Hepatocyte (in vitro differentiated cells): ENCODE results near the gene GRAMD1A. TPM values are rescaled to one million over a fixed set of nuclear protein-coding genes. Genes with fewer than 3 reads are reported as not detected.
"Not testable (repeated sequence)": the region's sequence is repeated elsewhere in the genome, so short reads cannot be mapped to it uniquely, and the experiment has no call there.

Experiments
- DNase-seq: peaks from one replicate; pipeline ENCODE4 v3.0.0-alpha.2; 2016; ENCODE audit warnings: low spot score
- H2AFZ ChIP-seq: fragments of 200-600 bp; sonication (generic); 2 replicates; pipeline ENCODE4 v1.6.0; 2016; ENCODE audit warnings: antibody characterized with exemption, mild to moderate bottlenecking
- H3K27ac ChIP-seq: fragments of 200-600 bp; sonication (generic); 2 replicates; pipeline ENCODE4 v1.5.1; 2016; ENCODE audit warnings: mild to moderate bottlenecking
- H3K27me3 ChIP-seq: fragments of 200-600 bp; sonication (generic); 2 replicates; pipeline ENCODE4 v1.6.1; 2016
- H3K36me3 ChIP-seq: fragments of 200-600 bp; sonication (generic); replicated peaks from 2 replicates; pipeline ENCODE4 v1.5.1; 2016; ENCODE audit warnings: low read depth; ENCODE audit not compliant: insufficient read depth
- H3K4me1 ChIP-seq: fragments of 200-600 bp; sonication (generic); 2 replicates; pipeline ENCODE4 v1.5.1; 2016; ENCODE audit warnings: mild to moderate bottlenecking, moderate library complexity; ENCODE audit not compliant: insufficient read depth
- H3K4me2 ChIP-seq: fragments of 200-600 bp; sonication (generic); 2 replicates; pipeline ENCODE4 v1.6.0; 2016
- H3K4me3 ChIP-seq: fragments of 200-600 bp; sonication (generic); 2 replicates; pipeline ENCODE4 v1.5.1; 2016; ENCODE audit warnings: mild to moderate bottlenecking
- H3K79me2 ChIP-seq: fragments of 200-600 bp; sonication (generic); 2 replicates; pipeline ENCODE4 v1.6.0; 2017; ENCODE audit warnings: mild to moderate bottlenecking
- H3K9me2 ChIP-seq: fragments of 200-600 bp; sonication (generic); replicated peaks from 2 replicates; pipeline ENCODE4 v1.6.0; 2017; ENCODE audit warnings: mild to moderate bottlenecking; ENCODE audit not compliant: insufficient read depth
- H3K9me3 ChIP-seq: fragments of 200-600 bp; sonication (generic); 2 replicates; pipeline ENCODE4 v1.5.1; 2016; ENCODE audit warnings: low read depth, mild to moderate bottlenecking
- H4K20me1 ChIP-seq: fragments of 200-600 bp; sonication (generic); 2 replicates; pipeline ENCODE4 v1.6.0; 2016; ENCODE audit warnings: mild to moderate bottlenecking; ENCODE audit not compliant: insufficient read depth, poor library complexity, severe bottlenecking
- EZH2 ChIP-seq: fragments of 200-600 bp; sonication (generic); IDR thresholded peaks from 2 replicates; pipeline ENCODE4 v1.6.1; 2016; ENCODE audit warnings: antibody characterized with exemption, mild to moderate bottlenecking, borderline replicate concordance
- EZH2phosphoT487 ChIP-seq: fragments of 200-600 bp; sonication (generic); IDR thresholded peaks from one replicate; pipeline ENCODE4 v1.6.1; 2018; ENCODE audit warnings: antibody characterized with exemption, mild to moderate bottlenecking, low read depth, moderate library complexity; ENCODE audit not compliant: unreplicated experiment, severe bottlenecking
- WGBS: methylation state at CpG from one replicate; pipeline ENCODE4 v1.1.6; 2016; ENCODE audit warnings: low lambda C conversion rate; ENCODE audit errors: missing lambda C conversion rate; 5-methylcytosine and 5-hydroxymethylcytosine counted together
- polyA plus RNA-seq: library from polyadenylated mRNA; unstranded; fragments of >200 nt; fragmentation: Nextera tagmentation; extraction: Ambion mirVana; gene quantifications from 2 replicates; pipeline ENCODE4 v1.2.1, GENCODE V29; 2016
- total RNA-seq: library from RNA; depleted of rRNA; stranded (reverse); fragments of >200 nt; gene quantifications from 2 replicates; pipeline ENCODE4 v1.2.3, GENCODE V29; 2014
- TF ChIP-seq, protein P1 (sequence below): fragments of 200-600 bp; sonication (generic); IDR thresholded peaks from 2 replicates; pipeline ENCODE4 v1.5.1; 2016; ENCODE audit warnings: antibody characterized with exemption, mild to moderate bottlenecking; ENCODE audit not compliant: poor library complexity

The GRAMD1A gene
- total and polyA plus RNA-seq, 2 experiments from 2014 or later = 34.8 to 92.4 TPM

DNA sequence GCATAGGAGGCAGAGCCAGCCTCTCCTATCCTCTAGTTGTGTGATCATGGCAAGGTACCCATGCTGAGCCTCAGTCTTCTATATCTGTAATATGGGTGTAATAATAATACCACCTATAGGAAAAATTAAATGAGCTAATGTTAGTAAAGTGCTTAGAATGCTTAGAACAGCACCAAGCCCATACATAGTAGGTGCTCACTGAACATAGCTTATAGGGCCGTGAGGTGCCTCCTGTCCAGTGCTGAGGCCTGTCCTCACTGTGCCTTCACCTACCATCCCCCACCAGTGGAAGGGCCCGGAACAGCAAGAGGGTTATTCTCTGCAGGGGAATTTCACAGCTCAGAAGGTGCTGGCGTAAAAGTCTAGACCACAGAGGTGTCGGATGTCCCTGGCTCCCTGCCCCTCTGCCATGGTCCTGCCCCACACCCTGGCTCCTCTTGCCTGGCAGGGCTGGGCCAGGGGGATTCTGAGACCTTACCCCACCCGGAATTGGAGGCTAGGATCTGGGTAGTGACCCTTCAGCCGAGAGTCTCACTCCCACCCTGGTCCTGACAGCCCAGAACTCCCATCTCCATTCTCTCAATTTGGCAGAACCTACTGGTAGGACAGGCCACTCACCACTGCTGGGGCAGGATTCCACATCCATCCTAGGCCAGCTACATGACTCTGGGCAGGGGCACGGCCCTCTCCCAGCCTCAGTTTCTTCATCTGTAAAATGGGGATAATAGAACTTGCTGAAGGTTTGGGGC, 27.9 kb downstream of the GRAMD1A start:
- TF ChIP-seq EZH2 (no peak), EZH2phosphoT487 (no peak)
- TF ChIP-seq, protein P1, sequence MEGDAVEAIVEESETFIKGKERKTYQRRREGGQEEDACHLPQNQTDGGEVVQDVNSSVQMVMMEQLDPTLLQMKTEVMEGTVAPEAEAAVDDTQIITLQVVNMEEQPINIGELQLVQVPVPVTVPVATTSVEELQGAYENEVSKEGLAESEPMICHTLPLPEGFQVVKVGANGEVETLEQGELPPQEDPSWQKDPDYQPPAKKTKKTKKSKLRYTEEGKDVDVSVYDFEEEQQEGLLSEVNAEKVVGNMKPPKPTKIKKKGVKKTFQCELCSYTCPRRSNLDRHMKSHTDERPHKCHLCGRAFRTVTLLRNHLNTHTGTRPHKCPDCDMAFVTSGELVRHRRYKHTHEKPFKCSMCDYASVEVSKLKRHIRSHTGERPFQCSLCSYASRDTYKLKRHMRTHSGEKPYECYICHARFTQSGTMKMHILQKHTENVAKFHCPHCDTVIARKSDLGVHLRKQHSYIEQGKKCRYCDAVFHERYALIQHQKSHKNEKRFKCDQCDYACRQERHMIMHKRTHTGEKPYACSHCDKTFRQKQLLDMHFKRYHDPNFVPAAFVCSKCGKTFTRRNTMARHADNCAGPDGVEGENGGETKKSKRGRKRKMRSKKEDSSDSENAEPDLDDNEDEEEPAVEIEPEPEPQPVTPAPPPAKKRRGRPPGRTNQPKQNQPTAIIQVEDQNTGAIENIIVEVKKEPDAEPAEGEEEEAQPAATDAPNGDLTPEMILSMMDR = no peak
- H3K27me3 ChIP-seq = peaks cover 24% of the 10 kb centered on the region
- no peaks in the 10 kb centered on the region for H3K9me2 ChIP-seq
- DNase-seq = no peak
- H2AFZ ChIP-seq = no peak overlapping the region
- 77% methylated on average over 7 of the region's 7 CpGs for WGBS
- no peaks in the 10 kb centered on the region for H3K9me3 ChIP-seq
- H3K4me3 ChIP-seq = no peak overlapping the region
- no peaks in the 10 kb centered on the region for H3K36me3 ChIP-seq
- H3K4me2 ChIP-seq = no peak overlapping the region
- H3K27ac ChIP-seq = no peak overlapping the region
- no peaks in the 10 kb centered on the region for H4K20me1 ChIP-seq
- H3K4me1 ChIP-seq = peaks cover 9% of the 10 kb centered on the region
- H3K79me2 ChIP-seq = no peaks in the 10 kb centered on the region

DNA sequence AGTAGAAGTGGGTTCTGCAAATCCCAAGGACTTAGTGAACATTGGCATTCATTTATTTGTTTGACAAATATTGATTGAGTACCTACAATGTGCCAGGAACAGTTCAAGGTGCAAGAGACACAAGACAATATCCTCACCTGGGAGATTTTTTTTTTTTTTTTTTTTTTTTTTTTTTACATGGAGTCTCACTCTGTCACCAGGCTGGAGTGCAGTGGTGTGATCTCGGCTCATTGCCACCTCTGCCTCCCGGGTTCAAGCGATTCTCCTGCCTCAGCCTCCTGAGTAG, 28.4 kb downstream of the GRAMD1A start:
- not testable (repeated sequence) for H3K79me2 ChIP-seq, H3K4me1 ChIP-seq, H3K27ac ChIP-seq, H2AFZ ChIP-seq, H3K36me3 ChIP-seq, H3K9me3 ChIP-seq, H4K20me1 ChIP-seq, H3K4me2 ChIP-seq, DNase-seq, H3K4me3 ChIP-seq, H3K9me2 ChIP-seq
- peaks cover 28% of the 10 kb centered on the region for H3K27me3 ChIP-seq
- 86% methylated on average over 3 of the region's 3 CpGs for WGBS

DNA sequence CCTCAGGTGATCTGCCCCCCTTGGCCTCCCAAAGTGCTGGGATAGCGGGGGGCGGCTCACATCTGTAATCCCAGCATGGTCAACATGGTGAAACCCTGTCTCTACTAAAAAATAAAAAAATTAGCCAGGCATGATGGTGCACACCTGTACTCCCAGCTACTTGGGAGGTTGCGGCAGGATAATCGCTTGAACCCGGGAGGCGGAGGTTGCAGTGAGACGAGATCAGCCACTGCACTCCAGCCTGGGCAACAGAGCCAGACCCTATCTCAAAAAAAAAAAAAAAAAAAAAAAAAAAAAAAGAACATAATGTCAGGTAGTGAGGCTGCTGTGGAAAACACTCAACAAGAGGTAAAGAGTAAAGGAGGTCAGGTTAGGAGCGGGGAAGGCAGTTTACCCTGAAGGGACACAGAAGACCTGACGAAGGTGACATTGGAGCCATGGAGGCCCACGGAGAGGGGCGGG, 29.2 kb downstream of the GRAMD1A start:
- H2AFZ ChIP-seq, H3K9me2 ChIP-seq, DNase-seq, H4K20me1 ChIP-seq, H3K9me3 ChIP-seq, H3K79me2 ChIP-seq, H3K27ac ChIP-seq, H3K4me1 ChIP-seq, H3K4me3 ChIP-seq, H3K36me3 ChIP-seq: not testable (repeated sequence)
- 71% methylated on average over 11 of the region's 11 CpGs for WGBS
- peak overlapping the region; percentile 95 for H3K4me2 ChIP-seq
- peaks cover 28% of the 10 kb centered on the region for H3K27me3 ChIP-seq

DNA sequence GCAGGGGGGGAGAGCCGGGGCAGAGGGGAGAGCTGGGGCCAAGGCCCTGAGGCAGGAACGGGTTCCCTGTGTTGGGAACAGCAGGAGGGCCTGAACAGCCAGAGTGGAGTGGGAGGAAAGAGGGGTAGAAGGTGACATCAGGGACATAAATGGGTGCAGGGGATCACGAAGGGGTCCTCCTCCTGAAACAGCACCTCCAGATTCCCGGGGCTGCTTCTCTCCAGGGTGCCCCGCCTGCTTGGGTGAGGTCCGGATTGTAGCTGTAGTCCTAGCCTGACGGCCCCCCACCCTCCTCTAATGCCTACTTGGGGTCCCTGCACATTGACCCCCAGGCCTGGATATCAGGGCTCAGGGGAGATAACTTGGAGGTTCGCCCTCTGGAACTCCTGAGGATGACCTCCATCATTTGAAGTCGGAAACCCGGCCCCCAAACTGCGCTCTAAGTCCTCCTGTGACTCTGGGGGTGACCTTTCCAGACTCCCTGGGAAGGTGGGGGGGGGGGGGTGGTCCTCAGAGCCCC, 29.7 kb downstream of the GRAMD1A start:
- Histone ChIP-seq H3K9me2 (no peaks in the 10 kb centered on the region), H3K4me1 (peaks cover 9% of the 10 kb centered on the region), H2AFZ (no peak overlapping the region), H3K4me2 (peak overlapping the region; percentile 95), H3K27ac (no peak overlapping the region), H3K27me3 (peaks cover 28% of the 10 kb centered on the region), H4K20me1 (no peaks in the 10 kb centered on the region), H3K4me3 (no peak overlapping the region), H3K36me3 (no peaks in the 10 kb centered on the region), H3K79me2 (no peaks in the 10 kb centered on the region), H3K9me3 (no peaks in the 10 kb centered on the region)
- DNase-seq = no peak
- TF ChIP-seq EZH2phosphoT487 (no peak), EZH2 (no peak)
- TF ChIP-seq, protein P1 = no peak
- 24% methylated on average over 11 of the region's 11 CpGs for WGBS
